ENCODE data around the gene NEMP2. TPM values are rescaled to one million over a fixed set of nuclear protein-coding genes. Genes with fewer than 3 reads are reported as not detected.

NEMP2 gene
- total RNA-seq, 1 donor from 2014 or later = 2.1 TPM

GRCh38 chr2:190465060-190465459 is 69.5 kb downstream of the NEMP2 start:
- no peak overlapping the region for H3K27ac Mint-ChIP-seq (ENCODE audit: unreplicated experiment)

GRCh38 chr2:190462611-190463010 is 71.9 kb downstream of the NEMP2 start:
- Mint-ChIP-seq H3K27ac (ENCODE audit: unreplicated experiment) (no peak overlapping the region), H3K9me3 (ENCODE audit: unreplicated experiment) (no peaks in the 10 kb centered on the region), H3K36me3 (ENCODE audit: unreplicated experiment) (no peaks in the 10 kb centered on the region), H3K4me1 (ENCODE audit: low read depth, unreplicated experiment) (peaks cover 11% of the 10 kb centered on the region), H3K27me3 (ENCODE audit: unreplicated experiment) (no peaks in the 10 kb centered on the region), H3K4me3 (ENCODE audit: unreplicated experiment) (no peak overlapping the region)
- DNase-seq = no peak
- no peak for TF ChIP-seq CTCF (IDR thresholded peaks at IDR 0.05; ENCODE audit: partially characterized antibody, unreplicated experiment)

More at GRCh38 chr2:190465060-190465459, 69.5 kb downstream of the NEMP2 start:
- DNase-seq = no peak
- no peaks in the 10 kb centered on the region for H3K27me3 Mint-ChIP-seq (ENCODE audit: unreplicated experiment)
- H3K4me1 Mint-ChIP-seq (ENCODE audit: low read depth, unreplicated experiment) = peaks cover 8% of the 10 kb centered on the region
- no peak for TF ChIP-seq CTCF (IDR thresholded peaks at IDR 0.05; ENCODE audit: partially characterized antibody, unreplicated experiment)
- H3K36me3 Mint-ChIP-seq (ENCODE audit: unreplicated experiment) = no peaks in the 10 kb centered on the region
- H3K4me3 Mint-ChIP-seq (ENCODE audit: unreplicated experiment) = no peak overlapping the region
- H3K9me3 Mint-ChIP-seq (ENCODE audit: unreplicated experiment) = no peaks in the 10 kb centered on the region

- no peaks in the 10 kb centered on the region for H3K9me3 Mint-ChIP-seq (ENCODE audit: unreplicated experiment)
- H3K27me3 Mint-ChIP-seq (ENCODE audit: unreplicated experiment) = no peaks in the 10 kb centered on the region
- TF ChIP-seq CTCF (IDR thresholded peaks at IDR 0.05; ENCODE audit: partially characterized antibody, unreplicated experiment) = no peak
- H3K4me1 Mint-ChIP-seq (ENCODE audit: low read depth, unreplicated experiment) = peaks cover 11% of the 10 kb centered on the region
- no peak overlapping the region for H3K4me3 Mint-ChIP-seq (ENCODE audit: unreplicated experiment)
- DNase-seq = no peak
- H3K36me3 Mint-ChIP-seq (ENCODE audit: unreplicated experiment) = no peaks in the 10 kb centered on the region
- H3K27ac Mint-ChIP-seq (ENCODE audit: unreplicated experiment) = no peak overlapping the region
Observed at GRCh38 chr2:190462181-190462580, 72.3 kb downstream of the NEMP2 start.

- no peak for TF ChIP-seq CTCF (IDR thresholded peaks at IDR 0.05; ENCODE audit: partially characterized antibody, unreplicated experiment)
- DNase-seq = no peak
- Mint-ChIP-seq H3K36me3 (ENCODE audit: unreplicated experiment) (no peaks in the 10 kb centered on the region), H3K4me3 (ENCODE audit: unreplicated experiment) (no peak overlapping the region), H3K27me3 (ENCODE audit: unreplicated experiment) (no peaks in the 10 kb centered on the region), H3K4me1 (ENCODE audit: low read depth, unreplicated experiment) (peaks cover 3% of the 10 kb centered on the region), H3K9me3 (ENCODE audit: unreplicated experiment) (no peaks in the 10 kb centered on the region), H3K27ac (ENCODE audit: unreplicated experiment) (no peak overlapping the region)
Observed at GRCh38 chr2:190460487-190460886, 74.0 kb downstream of the NEMP2 start.

GRCh38 chr2:190459881-190460280 is 74.6 kb downstream of the NEMP2 start:
- Mint-ChIP-seq H3K27ac (ENCODE audit: unreplicated experiment) (no peak overlapping the region), H3K27me3 (ENCODE audit: unreplicated experiment) (no peaks in the 10 kb centered on the region), H3K4me1 (ENCODE audit: low read depth, unreplicated experiment) (peaks cover 3% of the 10 kb centered on the region), H3K9me3 (ENCODE audit: unreplicated experiment) (no peaks in the 10 kb centered on the region), H3K4me3 (ENCODE audit: unreplicated experiment) (no peak overlapping the region), H3K36me3 (ENCODE audit: unreplicated experiment) (no peaks in the 10 kb centered on the region)
- no peak for TF ChIP-seq CTCF (IDR thresholded peaks at IDR 0.05; ENCODE audit: partially characterized antibody, unreplicated experiment)
- no peak for DNase-seq

All from glutamatergic neuron (in vitro differentiated cells).